Measurements from ENCODE around the gene RAB11FIP3.
A peak's percentile ranks its signal among the peaks of the same experiment; 100 is the strongest.
"Not testable (repeated sequence)": the region's sequence is repeated elsewhere in the genome, so short reads cannot be mapped to it uniquely, and the experiment has no call there.

The RAB11FIP3 gene

GRCh38 chr16:496097-496886, 70.8 kb downstream of the RAB11FIP3 start:
- DNase-seq: no peak

- no peak for DNase-seq
Measured at GRCh38 chr16:497258-497657, 71.8 kb downstream of the RAB11FIP3 start.

GRCh38 chr16:499924-500323, 74.5 kb downstream of the RAB11FIP3 start:
- no peak for DNase-seq

GRCh38 chr16:500709-501108, 75.3 kb downstream of the RAB11FIP3 start:
- no peak for DNase-seq

- DNase-seq: no peak
Measured at GRCh38 chr16:502179-502943, 76.9 kb downstream of the RAB11FIP3 start.

GRCh38 chr16:503150-504071, 78.0 kb downstream of the RAB11FIP3 start:
- DNase-seq: no peak

GRCh38 chr16:505479-506245, 80.2 kb downstream of the RAB11FIP3 start:
- DNase-seq: peak in 1 of 2 donors; percentile 43

GRCh38 chr16:506246-506546, 80.7 kb downstream of the RAB11FIP3 start:
- DNase-seq: no peak

- DNase-seq: not testable (repeated sequence)
Measured at GRCh38 chr16:507527-507926, 82.1 kb downstream of the RAB11FIP3 start.

- no peak for DNase-seq
Measured at GRCh38 chr16:507996-508395, 82.5 kb downstream of the RAB11FIP3 start.

- DNase-seq: peak in 1 of 2 donors; percentile 20
Measured at GRCh38 chr16:508884-509736, 83.7 kb downstream of the RAB11FIP3 start.

- no peak for DNase-seq
Measured at GRCh38 chr16:510066-510825, 84.8 kb downstream of the RAB11FIP3 start.

- DNase-seq: no peak
Measured at GRCh38 chr16:512802-513201, 87.4 kb downstream of the RAB11FIP3 start.

GRCh38 chr16:513950-514349, 88.5 kb downstream of the RAB11FIP3 start:
- DNase-seq: no peak

- DNase-seq: no peak
Measured at GRCh38 chr16:515175-515938, 89.9 kb downstream of the RAB11FIP3 start.

- no peak for DNase-seq
Measured at GRCh38 chr16:515939-516226, 90.4 kb downstream of the RAB11FIP3 start.

- DNase-seq: no peak
Measured at GRCh38 chr16:516301-516700, 90.9 kb downstream of the RAB11FIP3 start.

- no peak for DNase-seq
Measured at GRCh38 chr16:518858-519257, 93.4 kb downstream of the RAB11FIP3 start.

- no peak for DNase-seq
Measured at GRCh38 chr16:519425-519824, 94.0 kb downstream of the RAB11FIP3 start.

All from inflammatory macrophage (primary cell).